ACC112 (cell line): ENCODE measurements around the gene CLCA1.

Experiments used
- H2AFZ ChIP-seq: fragments of 200-600 bp; sonication (generic); one replicate; pipeline ENCODE4 v1.6.0; 2017; ENCODE audit warnings: antibody characterized with exemption, low read length; ENCODE audit not compliant: unreplicated experiment
- H3K27ac ChIP-seq: fragments of 200-600 bp; sonication (generic); 2 replicates; pipeline ENCODE4 v1.5.1; 2014; ENCODE audit warnings: low read depth, mild to moderate bottlenecking, antibody characterized with exemption, low read length, moderate library complexity
- H3K27me3 ChIP-seq: fragments of 200-600 bp; sonication (generic); 2 replicates; pipeline ENCODE4 v1.6.1; 2014; ENCODE audit warnings: mild to moderate bottlenecking, antibody characterized with exemption, low read length, moderate library complexity, mixed read lengths; ENCODE audit not compliant: insufficient read depth
- H3K36me3 ChIP-seq: fragments of 200-600 bp; sonication (generic); 2 replicates; pipeline ENCODE4 v1.6.1; 2016; ENCODE audit warnings: mild to moderate bottlenecking, antibody characterized with exemption, low read length, moderate library complexity, mixed read lengths; ENCODE audit not compliant: insufficient read depth
- H3K4me1 ChIP-seq: fragments of 200-600 bp; sonication (generic); one replicate; pipeline ENCODE4 v1.6.1; 2016; ENCODE audit warnings: low read length, mixed read lengths; ENCODE audit not compliant: insufficient read depth, unreplicated experiment, control insufficient read depth
- H3K4me3 ChIP-seq: fragments of 200-600 bp; sonication (generic); 2 replicates; pipeline ENCODE4 v1.5.1; 2014; ENCODE audit warnings: mild to moderate bottlenecking, low read depth, low read length
- H3K79me2 ChIP-seq: fragments of 200-600 bp; sonication (generic); one replicate; pipeline ENCODE4 v1.6.0; 2016; ENCODE audit warnings: low read length; ENCODE audit not compliant: control insufficient read depth, unreplicated experiment, insufficient read depth

CLCA1 gene

GRCh38 chr1:86436041-86436440, 32.7 kb upstream of the CLCA1 start:
- Histone ChIP-seq H3K27ac (no peak overlapping the region), H2AFZ (no peak overlapping the region), H3K4me3 (no peak overlapping the region), H3K27me3 (no peaks in the 10 kb centered on the region), H3K4me1 (peaks cover 2% of the 10 kb centered on the region), H3K79me2 (no peaks in the 10 kb centered on the region), H3K36me3 (no peaks in the 10 kb centered on the region)

GRCh38 chr1:86441581-86441980, 27.1 kb upstream of the CLCA1 start:
- Histone ChIP-seq H3K36me3 (no peaks in the 10 kb centered on the region), H3K79me2 (no peaks in the 10 kb centered on the region), H2AFZ (no peak overlapping the region), H3K27me3 (no peaks in the 10 kb centered on the region), H3K27ac (no peak overlapping the region), H3K4me3 (no peak overlapping the region), H3K4me1 (peaks cover 2% of the 10 kb centered on the region)

- Histone ChIP-seq H3K27ac (no peak overlapping the region), H3K27me3 (no peaks in the 10 kb centered on the region), H3K4me3 (no peak overlapping the region), H3K36me3 (no peaks in the 10 kb centered on the region), H3K79me2 (no peaks in the 10 kb centered on the region), H3K4me1 (peaks cover 2% of the 10 kb centered on the region), H2AFZ (no peak overlapping the region)
Observed at GRCh38 chr1:86441997-86442396, 26.7 kb upstream of the CLCA1 start.

GRCh38 chr1:86445919-86446318, 22.8 kb upstream of the CLCA1 start:
- Histone ChIP-seq H3K36me3 (no peaks in the 10 kb centered on the region), H3K27me3 (no peaks in the 10 kb centered on the region), H3K27ac (no peak overlapping the region), H3K4me3 (no peak overlapping the region), H3K79me2 (no peaks in the 10 kb centered on the region), H2AFZ (no peak overlapping the region), H3K4me1 (peaks cover 12% of the 10 kb centered on the region)

- H3K79me2 ChIP-seq = no peaks in the 10 kb centered on the region
- peaks cover 14% of the 10 kb centered on the region for H3K4me1 ChIP-seq
- no peak overlapping the region for H3K4me3 ChIP-seq
Observed at GRCh38 chr1:86447198-86447790, 21.4 kb upstream of the CLCA1 start.

GRCh38 chr1:86448670-86449069, 20.1 kb upstream of the CLCA1 start:
- Histone ChIP-seq H3K36me3 (no peaks in the 10 kb centered on the region), H3K27ac (no peak overlapping the region), H2AFZ (no peak overlapping the region), H3K4me1 (peaks cover 14% of the 10 kb centered on the region), H3K79me2 (no peaks in the 10 kb centered on the region), H3K4me3 (no peak overlapping the region), H3K27me3 (no peaks in the 10 kb centered on the region)

More at GRCh38 chr1:86447198-86447790, 21.4 kb upstream of the CLCA1 start:
- no peaks in the 10 kb centered on the region for H3K27me3 ChIP-seq
- no peaks in the 10 kb centered on the region for H3K36me3 ChIP-seq
- H3K27ac ChIP-seq = no peak overlapping the region
- no peak overlapping the region for H2AFZ ChIP-seq

- Histone ChIP-seq H3K27ac (no peak overlapping the region), H2AFZ (no peak overlapping the region), H3K4me1 (peaks cover 14% of the 10 kb centered on the region), H3K79me2 (no peaks in the 10 kb centered on the region), H3K27me3 (no peaks in the 10 kb centered on the region), H3K4me3 (no peak overlapping the region), H3K36me3 (no peaks in the 10 kb centered on the region)
Observed at GRCh38 chr1:86449103-86449502, 19.6 kb upstream of the CLCA1 start.

GRCh38 chr1:86450847-86451246, 17.9 kb upstream of the CLCA1 start:
- Histone ChIP-seq H2AFZ (peak overlapping the region; percentile 51), H3K36me3 (no peaks in the 10 kb centered on the region), H3K27ac (no peak overlapping the region), H3K4me1 (peaks cover 14% of the 10 kb centered on the region), H3K27me3 (no peaks in the 10 kb centered on the region), H3K4me3 (no peak overlapping the region), H3K79me2 (no peaks in the 10 kb centered on the region)

- Histone ChIP-seq H3K4me1 (peaks cover 11% of the 10 kb centered on the region), H3K4me3 (no peak overlapping the region), H3K36me3 (no peaks in the 10 kb centered on the region), H2AFZ (no peak overlapping the region), H3K79me2 (no peaks in the 10 kb centered on the region), H3K27ac (no peak overlapping the region), H3K27me3 (no peaks in the 10 kb centered on the region)
Observed at GRCh38 chr1:86453664-86454063, 15.1 kb upstream of the CLCA1 start.

GRCh38 chr1:86455073-86455472, 13.7 kb upstream of the CLCA1 start:
- peak overlapping the region; percentile 1 for H2AFZ ChIP-seq
- no peak overlapping the region for H3K27ac ChIP-seq
- no peaks in the 10 kb centered on the region for H3K79me2 ChIP-seq
- H3K4me1 ChIP-seq = peaks cover 6% of the 10 kb centered on the region
- H3K4me3 ChIP-seq = no peak overlapping the region
- H3K27me3 ChIP-seq = no peaks in the 10 kb centered on the region
- H3K36me3 ChIP-seq = no peaks in the 10 kb centered on the region

GRCh38 chr1:86460998-86461397, 7.7 kb upstream of the CLCA1 start:
- Histone ChIP-seq H3K4me3 (no peak overlapping the region), H3K79me2 (no peaks in the 10 kb centered on the region), H3K27me3 (no peaks in the 10 kb centered on the region), H3K36me3 (no peaks in the 10 kb centered on the region), H3K4me1 (no peaks in the 10 kb centered on the region), H3K27ac (no peak overlapping the region), H2AFZ (no peak overlapping the region)
